GM12891 (cell line): ENCODE results near the gene NTPCR.

Source experiments
- DNase-seq: peaks from one replicate; pipeline ENCODE4 v3.0.0; 2011; ENCODE audit warnings: low spot score; ENCODE audit not compliant: insufficient read length
- FAIRE-seq: peaks from 2 replicates; lab custom pipeline; 2011; peaks lifted over from hg19 to GRCh38; lab: Jason Lieb, UNC
- PAX5 ChIP-seq: IDR thresholded peaks from 2 replicates; pipeline ENCODE4 v1.6.1; 2011; ENCODE audit warnings: low read length, moderate library complexity, mild to moderate bottlenecking; ENCODE audit not compliant: insufficient read depth, severe bottlenecking
- POLR2A ChIP-seq: IDR thresholded peaks from 2 replicates; pipeline ENCODE4 v1.6.1; 2011; ENCODE audit warnings: low read depth, low read length, control low read depth
- POLR2AphosphoS5 ChIP-seq: IDR thresholded peaks from 2 replicates; pipeline ENCODE4 v1.6.1; 2011; ENCODE audit warnings: low read depth, low read length, control low read depth
- POU2F2 ChIP-seq: IDR thresholded peaks from 2 replicates; pipeline ENCODE4 v1.6.1; 2011; ENCODE audit warnings: low read depth, mild to moderate bottlenecking, control low read depth, low read length, moderate library complexity
- SPI1 ChIP-seq: IDR thresholded peaks from 2 replicates; pipeline ENCODE4 v1.6.1; 2011; ENCODE audit warnings: low read depth, low read length, control low read depth
- TAF1 ChIP-seq: IDR thresholded peaks from 2 replicates; pipeline ENCODE4 v1.6.1; 2011; ENCODE audit warnings: low read depth, low read length, control low read depth

NTPCR gene

DNA sequence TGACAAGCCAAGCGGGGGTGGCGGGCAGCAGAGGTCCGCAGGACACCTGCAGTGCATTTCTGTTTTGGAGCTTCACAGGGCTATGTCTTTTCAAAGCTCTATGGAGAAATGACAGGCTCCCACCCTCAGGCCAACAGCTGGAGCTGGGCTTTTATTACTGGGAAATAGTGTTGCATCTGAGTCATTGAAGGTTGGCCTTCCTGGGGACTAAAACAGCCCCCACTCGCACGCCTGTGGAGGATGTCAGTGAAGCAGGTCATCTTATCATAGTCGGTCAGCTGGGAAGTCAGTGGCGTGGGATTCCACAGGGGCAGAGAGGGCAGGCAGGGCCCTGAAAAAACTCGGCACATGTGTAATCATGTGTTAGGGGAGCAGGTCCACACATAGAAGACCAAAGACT lies 55.3 kb downstream of the NTPCR start:
- TF ChIP-seq POU2F2 (no peak), SPI1 (no peak), POLR2AphosphoS5 (no peak), POLR2A (no peak), PAX5 (no peak), TAF1 (no peak)
- no peak for FAIRE-seq
- DNase-seq: no peak

DNA sequence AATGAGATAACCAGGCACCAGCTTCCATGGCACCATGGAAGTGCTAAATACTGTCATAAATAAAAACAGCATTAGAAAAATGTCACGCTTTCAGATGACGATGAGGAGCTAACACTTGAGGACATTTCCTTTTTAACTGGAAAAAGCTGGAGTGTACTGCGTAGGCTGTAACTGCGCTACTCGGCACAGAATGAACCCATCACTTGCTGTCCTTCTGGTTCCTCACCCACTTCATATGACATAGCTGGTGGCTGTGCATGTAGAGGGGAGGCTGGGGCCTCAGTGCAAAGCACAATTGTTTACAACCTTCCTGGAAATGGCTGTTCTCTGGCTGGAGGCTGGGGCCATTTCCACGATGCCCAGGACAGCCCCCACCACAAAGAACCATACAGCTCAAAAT lies 55.7 kb downstream of the NTPCR start:
- DNase-seq (no peak), FAIRE-seq (no peak)
- TF ChIP-seq PAX5: no peak
- TF ChIP-seq POLR2A: no peak
- TF ChIP-seq POLR2AphosphoS5: no peak
- no peak for TF ChIP-seq TAF1
- no peak for TF ChIP-seq POU2F2
- no peak for TF ChIP-seq SPI1

GRCh38 chr1:233006541-233006973 lies 56.1 kb downstream of the NTPCR start:
- no peak for DNase-seq
- FAIRE-seq: no peak
- TF ChIP-seq SPI1 (no peak), POLR2A (no peak), POLR2AphosphoS5 (no peak), POU2F2 (no peak), TAF1 (no peak), PAX5 (no peak)

DNA sequence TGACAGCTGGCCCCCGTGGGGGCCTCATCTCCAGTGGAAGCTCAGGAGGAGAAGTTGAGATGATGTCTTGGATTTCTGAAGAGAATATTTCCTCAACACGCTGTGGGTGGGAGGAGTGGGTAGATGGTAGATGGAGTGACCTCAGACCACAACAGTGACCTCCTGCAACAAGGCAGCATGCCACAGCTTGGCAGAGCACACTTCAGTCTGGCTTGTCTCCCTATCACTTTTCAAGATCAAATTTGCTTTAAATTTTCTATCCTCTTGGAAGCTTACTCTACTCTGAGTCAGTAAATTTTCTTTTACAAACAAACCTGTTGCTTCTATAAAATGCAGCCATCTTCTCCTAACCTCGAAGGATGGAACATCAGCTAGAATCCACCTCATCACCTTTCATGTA lies 59.7 kb downstream of the NTPCR start:
- TF ChIP-seq SPI1 (no peak), TAF1 (no peak), POLR2AphosphoS5 (no peak), POU2F2 (no peak), POLR2A (no peak), PAX5 (no peak)

GRCh38 chr1:233012021-233012420 lies 61.6 kb downstream of the NTPCR start:
- FAIRE-seq: no peak

More for the DNA sequence above, 59.7 kb downstream of the NTPCR start:
- DNase-seq (no peak), FAIRE-seq (no peak)

GRCh38 chr1:233015965-233016364 lies 65.6 kb downstream of the NTPCR start:
- no peak for TF ChIP-seq POLR2A
- TF ChIP-seq PAX5: no peak
- no peak for TF ChIP-seq TAF1
- no peak for TF ChIP-seq SPI1
- TF ChIP-seq POLR2AphosphoS5: no peak
- no peak for TF ChIP-seq POU2F2
- FAIRE-seq (peak; percentile 45), DNase-seq (no peak)

More at GRCh38 chr1:233012021-233012420, 61.6 kb downstream of the NTPCR start:
- no peak for TF ChIP-seq POU2F2
- TF ChIP-seq POLR2AphosphoS5: no peak
- TF ChIP-seq POLR2A: no peak
- DNase-seq: no peak

DNA sequence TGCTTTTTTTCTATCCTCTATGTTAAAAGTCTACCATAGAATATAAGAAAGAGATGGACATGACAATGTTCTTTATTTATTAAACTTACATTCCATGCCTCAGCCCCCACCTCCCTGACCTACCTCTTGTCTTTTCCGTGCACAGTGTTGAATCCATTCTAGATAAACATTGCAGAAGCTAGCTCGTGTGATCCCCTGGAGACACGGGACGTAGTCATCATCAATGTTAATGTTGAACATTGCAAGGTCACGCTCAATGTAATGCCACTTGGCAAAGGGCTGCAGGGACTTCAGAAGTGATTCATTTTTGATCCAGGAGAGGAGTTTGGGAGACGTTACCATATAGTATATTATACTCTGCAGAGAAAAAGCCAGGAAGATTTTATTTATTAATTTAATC lies 66.4 kb downstream of the NTPCR start:
- no peak for FAIRE-seq
- TF ChIP-seq SPI1 (no peak), POU2F2 (no peak), POLR2A (no peak), PAX5 (no peak), TAF1 (no peak), POLR2AphosphoS5 (no peak)
- DNase-seq: no peak

GRCh38 chr1:233019083-233019482 lies 68.7 kb downstream of the NTPCR start:
- no peak for FAIRE-seq
- TF ChIP-seq POLR2AphosphoS5: no peak
- peak; percentile 75 for TF ChIP-seq SPI1
- TF ChIP-seq POU2F2: no peak
- no peak for TF ChIP-seq PAX5
- TF ChIP-seq POLR2A: no peak
- no peak for TF ChIP-seq TAF1
- no peak for DNase-seq

DNA sequence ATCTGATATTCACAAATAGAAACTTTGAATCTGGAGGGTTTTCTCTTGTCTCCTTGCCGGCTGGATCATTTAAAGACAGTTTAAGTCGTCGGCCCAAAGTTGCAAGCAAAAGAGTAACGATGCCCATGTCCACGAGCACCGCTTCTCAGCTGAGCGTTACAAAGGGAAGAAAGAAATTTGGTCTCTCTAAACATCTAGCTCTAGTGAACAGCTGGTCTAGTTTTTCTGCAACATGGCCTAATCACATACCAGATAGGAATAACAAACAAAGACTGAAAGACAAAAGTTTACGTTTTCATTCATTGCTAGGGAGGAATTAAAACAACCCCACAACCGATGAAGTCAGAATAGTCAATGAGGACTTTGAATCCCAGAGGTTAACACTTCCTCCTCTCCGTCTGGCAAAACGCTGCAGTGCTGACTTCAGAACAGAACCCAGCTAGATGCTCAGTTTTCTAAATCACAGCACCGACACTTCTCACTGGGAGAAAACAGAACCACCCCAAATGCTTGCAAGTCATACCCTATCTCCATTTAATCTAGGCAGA lies 69.4 kb downstream of the NTPCR start:
- DNase-seq: no peak
- TF ChIP-seq TAF1 (no peak), POU2F2 (no peak), POLR2AphosphoS5 (no peak), SPI1 (no peak), POLR2A (no peak), PAX5 (no peak)
- no peak for FAIRE-seq

- no peak for DNase-seq
- no peak for FAIRE-seq
- TF ChIP-seq POLR2A (no peak), POLR2AphosphoS5 (no peak), PAX5 (no peak), TAF1 (no peak), POU2F2 (no peak), SPI1 (no peak)
Observed at GRCh38 chr1:233020426-233020825, 70.0 kb downstream of the NTPCR start.

DNA sequence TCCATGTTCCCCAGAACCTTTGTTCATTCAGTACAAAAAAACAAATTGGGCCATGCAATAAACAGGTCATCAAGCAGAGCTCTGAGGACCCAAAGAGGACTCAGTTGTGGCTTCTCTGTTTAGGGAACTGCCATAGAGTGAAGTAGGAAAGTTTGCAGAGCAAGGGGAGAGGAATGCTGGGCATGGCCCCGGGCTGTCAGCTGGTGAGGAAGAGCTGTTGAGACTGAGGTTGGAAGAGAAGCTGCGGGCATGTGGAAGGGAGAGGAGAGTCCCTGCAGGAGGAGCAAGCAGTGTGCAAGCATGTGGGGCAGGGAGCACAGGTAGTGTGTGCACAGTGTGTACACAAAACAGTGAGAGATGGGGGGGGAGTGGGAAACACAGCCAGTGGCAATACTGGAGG lies 71.8 kb downstream of the NTPCR start:
- no peak for DNase-seq
- FAIRE-seq: no peak
- TF ChIP-seq POU2F2 (no peak), POLR2AphosphoS5 (no peak), SPI1 (no peak), POLR2A (no peak), TAF1 (no peak)
